A673 (cell line): ENCODE results near the gene SYT8. TPM values are rescaled to one million over a fixed set of nuclear protein-coding genes. Genes with fewer than 3 reads are reported as not detected.

ENCODE experiments used
- BruUV-seq: library from RNA; stranded (reverse); fragments of 400-500 nt; replicated peaks from 2 replicates; lab custom pipeline; 2021; lab: Mats Ljungman, UMichigan
- CTCF ChIA-PET: fragments of 300-600 bp; sonication (Branson Sonifier 250); formaldehyde crosslinking; loops from one replicate; lab custom pipeline; 2022; ENCODE audit warnings: antibody characterized with exemption; lab: Charles Lee
- POLR2A ChIA-PET: fragments of 300-600 bp; sonication (Branson Sonifier 250); formaldehyde crosslinking; loops from one replicate; lab custom pipeline; 2022; ENCODE audit warnings: antibody characterized with exemption; ENCODE audit not compliant: low non-redundant PET; lab: Charles Lee
- DNase-seq: peaks from one replicate; pipeline ENCODE4 v3.0.0-alpha.2; 2015; ENCODE audit warnings: low spot score
- H3K27ac ChIP-seq: fragments of 200-600 bp; sonication (generic); 2 replicates; pipeline ENCODE4 v1.5.1; 2016; ENCODE audit warnings: mixed run types, low read depth, mild to moderate bottlenecking, mixed read lengths, antibody characterized with exemption, low read length; ENCODE audit not compliant: poor library complexity, severe bottlenecking
- H3K27me3 ChIP-seq: fragments of 200-600 bp; sonication (generic); replicated peaks from 2 replicates; pipeline ENCODE4 v1.6.1; 2017; ENCODE audit warnings: mixed run types, low read depth, mild to moderate bottlenecking, mixed read lengths, antibody characterized with exemption, low read length; ENCODE audit not compliant: insufficient read depth, poor library complexity
- H3K36me3 ChIP-seq: fragments of 200-600 bp; sonication (generic); 2 replicates; pipeline ENCODE4 v1.6.1; 2016; ENCODE audit warnings: mixed run types, mild to moderate bottlenecking, mixed read lengths, antibody characterized with exemption, low read length; ENCODE audit not compliant: insufficient read depth, poor library complexity, severe bottlenecking
- H3K4me1 ChIP-seq: fragments of 200-600 bp; sonication (generic); 2 replicates; pipeline ENCODE4 v1.6.1; 2017; ENCODE audit warnings: mixed run types, mild to moderate bottlenecking, mixed read lengths, antibody characterized with exemption, low read length; ENCODE audit not compliant: insufficient read depth, poor library complexity, severe bottlenecking
- H3K4me3 ChIP-seq: fragments of 200-600 bp; sonication (generic); 2 replicates; pipeline ENCODE4 v1.5.1; 2016; ENCODE audit warnings: low read depth, mixed run types, mild to moderate bottlenecking, mixed read lengths, low read length; ENCODE audit not compliant: poor library complexity, severe bottlenecking
- H3K9me3 ChIP-seq: fragments of 200-600 bp; sonication (generic); 2 replicates; pipeline ENCODE4 v1.6.1; 2016; ENCODE audit warnings: mixed run types, low read depth, mild to moderate bottlenecking, mixed read lengths, antibody characterized with exemption, low read length; ENCODE audit not compliant: poor library complexity, severe bottlenecking
- CTCF ChIP-seq: fragments of 300-800, 200-600 bp; sonication (generic); conservative IDR thresholded peaks from 2 replicates; pipeline ENCODE4 v1.5.1; 2017; ENCODE audit warnings: low read depth, mild to moderate bottlenecking, antibody characterized with exemption, low read length, moderate library complexity, mixed read lengths
- EZH2 ChIP-seq: fragments of 200-600 bp; sonication (generic); IDR thresholded peaks from 2 replicates; pipeline ENCODE4 v1.6.1; 2017; ENCODE audit warnings: borderline replicate concordance, low read depth, mild to moderate bottlenecking, mixed read lengths, antibody characterized with exemption, low read length; ENCODE audit not compliant: poor library complexity, severe bottlenecking
- intact Hi-C: fragments of 100-400 bp; cut with micrococcal nuclease; formaldehyde crosslinking; loops from one replicate; pipeline ENCODE4 v1.10.0; 2022; ENCODE audit not compliant: unreplicated experiment
- total RNA-seq: library from RNA; stranded (reverse); gene quantifications from 2 replicates; pipeline ENCODE4 v1.2.3, GENCODE V29; 2021

SYT8 gene
- total RNA-seq, 1 experiment from 2014 or later, result not detected

- no peaks in the 10 kb centered on the region for H3K36me3 ChIP-seq
- CTCF ChIA-PET, result no interaction called here
Measured at GRCh38 chr11:1847926-1848639, 13.3 kb downstream of the SYT8 start.

GRCh38 chr11:1848640-1849430 is 14.0 kb downstream of the SYT8 start:
- no peak for DNase-seq
- CTCF ChIA-PET, result no interaction called here
- BruUV-seq, result no TSS peak

More at GRCh38 chr11:1847926-1848639, 13.3 kb downstream of the SYT8 start:
- Histone ChIP-seq H3K4me3 (no peak overlapping the region), H3K27ac (no peak overlapping the region), H3K4me1 (no peaks in the 10 kb centered on the region), H3K27me3 (peaks cover 9% of the 10 kb centered on the region), H3K9me3 (no peaks in the 10 kb centered on the region)
- intact Hi-C loops, result no loop called here
- BruUV-seq, result no TSS peak
- no peak for TF ChIP-seq CTCF
- no peak for TF ChIP-seq EZH2
- DNase-seq, result no peak
- POLR2A ChIA-PET, result no interaction called here

More at GRCh38 chr11:1848640-1849430, 14.0 kb downstream of the SYT8 start:
- Histone ChIP-seq H3K36me3 (no peaks in the 10 kb centered on the region), H3K4me1 (no peaks in the 10 kb centered on the region), H3K9me3 (no peaks in the 10 kb centered on the region), H3K27me3 (peaks cover 9% of the 10 kb centered on the region), H3K4me3 (no peak overlapping the region), H3K27ac (no peak overlapping the region)
- intact Hi-C loops, result no loop called here
- POLR2A ChIA-PET, result no interaction called here
- TF ChIP-seq EZH2 (no peak), CTCF (no peak)
